Rectal smooth muscle tissue (tissue), 1 donor: Measurements from ENCODE around the gene PHACTR1.

Experiments used
- H3K27ac ChIP-seq: one replicate; pipeline ENCODE4 v1.7.0; 2013; ENCODE audit warnings: low read depth, low read length, inconsistent platforms
- H3K27me3 ChIP-seq: one replicate; pipeline ENCODE4 v1.7.0; 2013; ENCODE audit warnings: low read length; ENCODE audit not compliant: control insufficient read depth, insufficient read depth
- H3K36me3 ChIP-seq: one replicate; pipeline ENCODE4 v1.7.0; 2013; ENCODE audit warnings: low read length; ENCODE audit not compliant: control insufficient read depth, insufficient read depth
- H3K4me1 ChIP-seq: one replicate; pipeline ENCODE4 v1.7.0; 2013; ENCODE audit warnings: low read length; ENCODE audit not compliant: control insufficient read depth, insufficient read depth
- H3K4me3 ChIP-seq: one replicate; pipeline ENCODE4 v1.7.0; 2013; ENCODE audit warnings: low read length
- H3K9ac ChIP-seq: one replicate; pipeline ENCODE4 v1.7.0; 2013; ENCODE audit warnings: low read length

The PHACTR1 gene

GRCh38 chr6:12973386-12973785 is 256.8 kb downstream of the PHACTR1 start:
- H3K27me3 ChIP-seq, result no peaks in the 10 kb centered on the region
- no peak overlapping the region for H3K27ac ChIP-seq
- no peak overlapping the region for H3K4me3 ChIP-seq
- H3K4me1 ChIP-seq, result no peaks in the 10 kb centered on the region
- no peaks in the 10 kb centered on the region for H3K36me3 ChIP-seq
- no peak overlapping the region for H3K9ac ChIP-seq

GRCh38 chr6:12974551-12974950 is 258.0 kb downstream of the PHACTR1 start:
- Histone ChIP-seq H3K36me3 (no peaks in the 10 kb centered on the region), H3K27me3 (no peaks in the 10 kb centered on the region), H3K4me3 (no peak overlapping the region), H3K4me1 (no peaks in the 10 kb centered on the region), H3K9ac (no peak overlapping the region), H3K27ac (no peak overlapping the region)

DNA sequence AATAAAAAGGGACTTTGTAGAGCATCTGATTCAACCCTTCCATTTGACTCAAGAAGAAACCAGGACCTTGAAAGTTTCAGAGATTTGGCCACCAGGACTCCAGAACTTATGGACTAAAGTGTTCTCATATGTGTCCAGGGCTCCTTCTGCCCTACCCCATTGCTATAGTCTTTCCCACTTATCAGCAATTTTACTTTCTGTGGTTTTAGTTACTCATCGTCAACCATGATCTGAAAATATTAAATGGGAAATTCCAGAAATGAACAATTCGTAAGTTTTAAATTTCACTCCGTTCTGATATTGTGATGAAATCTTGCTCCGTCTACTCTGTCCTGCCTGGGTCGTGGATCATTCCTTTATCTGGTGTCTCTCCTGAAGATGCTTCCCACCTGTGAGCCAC is 259.8 kb downstream of the PHACTR1 start:
- H3K9ac ChIP-seq, result no peak overlapping the region
- no peak overlapping the region for H3K4me3 ChIP-seq
- no peaks in the 10 kb centered on the region for H3K27me3 ChIP-seq
- no peaks in the 10 kb centered on the region for H3K4me1 ChIP-seq
- H3K27ac ChIP-seq, result no peak overlapping the region
- H3K36me3 ChIP-seq, result no peaks in the 10 kb centered on the region

GRCh38 chr6:12977206-12977605 is 260.6 kb downstream of the PHACTR1 start:
- Histone ChIP-seq H3K27ac (no peak overlapping the region), H3K4me1 (no peaks in the 10 kb centered on the region), H3K36me3 (no peaks in the 10 kb centered on the region), H3K4me3 (no peak overlapping the region), H3K9ac (no peak overlapping the region), H3K27me3 (no peaks in the 10 kb centered on the region)

GRCh38 chr6:12977806-12978205 is 261.2 kb downstream of the PHACTR1 start:
- Histone ChIP-seq H3K4me1 (no peaks in the 10 kb centered on the region), H3K4me3 (no peak overlapping the region), H3K27ac (no peak overlapping the region), H3K9ac (no peak overlapping the region), H3K27me3 (no peaks in the 10 kb centered on the region), H3K36me3 (no peaks in the 10 kb centered on the region)

GRCh38 chr6:12980741-12981140 is 264.2 kb downstream of the PHACTR1 start:
- H3K27ac ChIP-seq, result no peak overlapping the region
- no peaks in the 10 kb centered on the region for H3K36me3 ChIP-seq
- no peak overlapping the region for H3K4me3 ChIP-seq
- no peak overlapping the region for H3K9ac ChIP-seq
- H3K4me1 ChIP-seq, result no peaks in the 10 kb centered on the region
- H3K27me3 ChIP-seq, result no peaks in the 10 kb centered on the region

- Histone ChIP-seq H3K9ac (no peak overlapping the region), H3K4me3 (no peak overlapping the region), H3K27ac (no peak overlapping the region), H3K27me3 (no peaks in the 10 kb centered on the region), H3K36me3 (no peaks in the 10 kb centered on the region), H3K4me1 (no peaks in the 10 kb centered on the region)
Measured at GRCh38 chr6:12984776-12985175, 268.2 kb downstream of the PHACTR1 start.

DNA sequence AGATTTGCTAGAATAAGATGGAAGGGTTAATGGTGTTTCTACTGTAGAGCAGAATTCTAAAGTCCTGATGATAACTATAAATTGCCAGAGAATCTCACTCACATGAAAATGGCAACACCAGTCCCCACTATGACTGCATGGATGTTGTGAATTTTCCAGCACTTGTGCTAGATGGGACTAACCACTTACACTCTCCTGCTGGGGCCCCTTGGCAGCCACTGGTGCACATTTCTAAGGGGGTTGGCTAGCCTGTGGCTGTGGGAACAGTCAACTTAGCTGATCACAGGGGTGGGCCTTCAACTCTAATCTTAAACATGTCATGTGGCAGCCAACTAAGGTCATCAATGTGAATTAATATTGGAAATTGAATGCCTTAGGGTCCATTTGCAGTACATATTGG is 271.2 kb downstream of the PHACTR1 start:
- no peaks in the 10 kb centered on the region for H3K27me3 ChIP-seq
- H3K4me3 ChIP-seq, result no peak overlapping the region
- no peak overlapping the region for H3K9ac ChIP-seq
- no peaks in the 10 kb centered on the region for H3K4me1 ChIP-seq
- H3K36me3 ChIP-seq, result no peaks in the 10 kb centered on the region
- H3K27ac ChIP-seq, result no peak overlapping the region

GRCh38 chr6:12990162-12990561 is 273.6 kb downstream of the PHACTR1 start:
- no peak overlapping the region for H3K27ac ChIP-seq
- H3K4me1 ChIP-seq, result no peaks in the 10 kb centered on the region
- H3K36me3 ChIP-seq, result no peaks in the 10 kb centered on the region
- H3K9ac ChIP-seq, result no peak overlapping the region
- no peak overlapping the region for H3K4me3 ChIP-seq
- no peaks in the 10 kb centered on the region for H3K27me3 ChIP-seq

DNA sequence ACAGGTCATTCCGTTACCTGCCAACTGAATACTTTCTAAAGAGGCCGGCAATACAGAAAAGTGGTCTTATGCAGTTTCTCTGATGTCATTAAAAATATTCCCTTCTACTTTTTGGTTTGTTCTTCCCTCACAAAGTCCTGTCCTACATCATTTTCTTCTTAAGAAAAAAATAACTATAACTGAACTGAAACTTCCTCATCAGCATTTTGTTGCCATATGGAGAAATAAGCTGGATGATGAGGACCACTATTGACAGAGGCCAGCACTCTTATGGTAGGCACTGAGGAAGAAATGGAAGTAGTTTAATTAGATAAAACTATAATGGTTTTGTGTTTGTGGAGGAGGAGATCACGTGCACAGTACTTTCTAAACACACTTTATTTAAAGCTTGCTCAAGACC is 274.9 kb downstream of the PHACTR1 start:
- Histone ChIP-seq H3K27ac (no peak overlapping the region), H3K27me3 (no peaks in the 10 kb centered on the region), H3K4me3 (no peak overlapping the region), H3K9ac (no peak overlapping the region), H3K36me3 (no peaks in the 10 kb centered on the region), H3K4me1 (no peaks in the 10 kb centered on the region)

DNA sequence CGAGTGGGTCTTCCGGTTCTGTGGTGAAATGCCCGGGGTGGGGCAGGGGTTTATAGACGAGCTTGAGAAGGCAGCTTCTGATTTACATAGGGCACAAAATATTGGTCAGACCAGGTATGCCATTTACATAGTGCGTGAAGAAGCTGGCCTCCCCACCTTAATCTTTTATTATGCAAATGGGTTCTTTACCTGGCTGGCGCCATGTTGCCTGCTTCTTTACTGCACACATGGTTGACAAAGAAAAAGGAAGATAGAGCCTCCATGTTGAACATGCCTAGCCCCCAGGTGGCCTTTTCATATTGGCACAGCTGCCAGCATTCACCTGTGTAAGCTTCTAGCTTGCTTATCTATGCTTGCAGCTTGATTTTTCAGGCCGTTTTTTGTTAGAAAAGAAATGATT is 276.2 kb downstream of the PHACTR1 start:
- Histone ChIP-seq H3K27me3 (no peaks in the 10 kb centered on the region), H3K4me3 (no peak overlapping the region), H3K9ac (no peak overlapping the region), H3K36me3 (no peaks in the 10 kb centered on the region), H3K27ac (no peak overlapping the region), H3K4me1 (no peaks in the 10 kb centered on the region)

GRCh38 chr6:12993283-12993898 is 276.8 kb downstream of the PHACTR1 start:
- no peaks in the 10 kb centered on the region for H3K27me3 ChIP-seq
- H3K9ac ChIP-seq, result no peak overlapping the region
- no peaks in the 10 kb centered on the region for H3K36me3 ChIP-seq
- no peak overlapping the region for H3K27ac ChIP-seq
- H3K4me3 ChIP-seq, result no peak overlapping the region
- no peaks in the 10 kb centered on the region for H3K4me1 ChIP-seq

GRCh38 chr6:12995419-12995818 is 278.9 kb downstream of the PHACTR1 start:
- no peak overlapping the region for H3K4me3 ChIP-seq

More at GRCh38 chr6:12995419-12995818, 278.9 kb downstream of the PHACTR1 start:
- H3K4me1 ChIP-seq, result no peaks in the 10 kb centered on the region
- no peak overlapping the region for H3K9ac ChIP-seq
- H3K27me3 ChIP-seq, result no peaks in the 10 kb centered on the region
- H3K36me3 ChIP-seq, result no peaks in the 10 kb centered on the region
- no peak overlapping the region for H3K27ac ChIP-seq
